Astrocyte (in vitro differentiated cells and primary cell): ENCODE data around the gene IQGAP2.

Experiments
- EZH2 ChIP-seq: IDR thresholded peaks from 2 replicates; pipeline ENCODE4 v1.6.1; 2012; ENCODE audit warnings: mild to moderate bottlenecking, low read length, inconsistent platforms; ENCODE audit not compliant: insufficient read depth
- TF ChIP-seq, protein P1 (sequence below): IDR thresholded peaks from 2 replicates; pipeline ENCODE4 v1.5.1; 2011; ENCODE audit warnings: low read depth, mild to moderate bottlenecking, inconsistent platforms, low read length, moderate library complexity; ENCODE audit not compliant: insufficient read depth

DNA sequence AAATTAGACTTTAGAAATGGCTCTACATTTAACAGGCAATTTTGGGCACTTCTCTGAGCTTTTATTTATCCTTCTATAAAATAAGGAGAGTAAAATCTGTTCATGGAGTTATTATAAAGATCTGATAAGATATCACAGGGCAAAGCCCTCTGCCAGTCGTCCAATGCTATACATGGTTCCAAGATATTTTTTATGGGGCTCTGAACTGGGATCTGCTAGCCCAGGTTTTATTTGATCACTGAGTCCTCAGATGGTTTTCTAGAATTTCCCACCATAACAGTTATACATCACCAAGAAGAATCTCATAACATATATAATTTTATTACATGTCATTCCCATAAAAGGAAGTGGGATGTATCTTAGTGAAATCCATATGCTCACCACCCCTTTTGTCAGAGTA is 23.2 kb upstream of the IQGAP2 start:
- TF ChIP-seq, protein P1, sequence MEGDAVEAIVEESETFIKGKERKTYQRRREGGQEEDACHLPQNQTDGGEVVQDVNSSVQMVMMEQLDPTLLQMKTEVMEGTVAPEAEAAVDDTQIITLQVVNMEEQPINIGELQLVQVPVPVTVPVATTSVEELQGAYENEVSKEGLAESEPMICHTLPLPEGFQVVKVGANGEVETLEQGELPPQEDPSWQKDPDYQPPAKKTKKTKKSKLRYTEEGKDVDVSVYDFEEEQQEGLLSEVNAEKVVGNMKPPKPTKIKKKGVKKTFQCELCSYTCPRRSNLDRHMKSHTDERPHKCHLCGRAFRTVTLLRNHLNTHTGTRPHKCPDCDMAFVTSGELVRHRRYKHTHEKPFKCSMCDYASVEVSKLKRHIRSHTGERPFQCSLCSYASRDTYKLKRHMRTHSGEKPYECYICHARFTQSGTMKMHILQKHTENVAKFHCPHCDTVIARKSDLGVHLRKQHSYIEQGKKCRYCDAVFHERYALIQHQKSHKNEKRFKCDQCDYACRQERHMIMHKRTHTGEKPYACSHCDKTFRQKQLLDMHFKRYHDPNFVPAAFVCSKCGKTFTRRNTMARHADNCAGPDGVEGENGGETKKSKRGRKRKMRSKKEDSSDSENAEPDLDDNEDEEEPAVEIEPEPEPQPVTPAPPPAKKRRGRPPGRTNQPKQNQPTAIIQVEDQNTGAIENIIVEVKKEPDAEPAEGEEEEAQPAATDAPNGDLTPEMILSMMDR = no peak
- TF ChIP-seq EZH2 = no peak
